HG02759 (cell line): ENCODE results near the gene MUC20.
"Not testable (repeated sequence)": the region's sequence is repeated elsewhere in the genome, so short reads cannot be mapped to it uniquely, and the experiment has no call there.

ENCODE experiments used
- ATAC-seq: cut with Tn5 transposase; IDR thresholded peaks from one replicate; pipeline ENCODE4 v1.9.1; 2021; ENCODE audit warnings: mild to moderate bottlenecking, moderate library complexity; ENCODE audit not compliant: unreplicated experiment

Gene MUC20

GRCh38 chr3:195720831-195721506 is at the start of gene MUC20:
MUC20 (plus strand) TSS chr3:195720978; CDS start chr3:195721008, 30 bp downstream.
- ATAC-seq = not testable (repeated sequence)

DNA sequence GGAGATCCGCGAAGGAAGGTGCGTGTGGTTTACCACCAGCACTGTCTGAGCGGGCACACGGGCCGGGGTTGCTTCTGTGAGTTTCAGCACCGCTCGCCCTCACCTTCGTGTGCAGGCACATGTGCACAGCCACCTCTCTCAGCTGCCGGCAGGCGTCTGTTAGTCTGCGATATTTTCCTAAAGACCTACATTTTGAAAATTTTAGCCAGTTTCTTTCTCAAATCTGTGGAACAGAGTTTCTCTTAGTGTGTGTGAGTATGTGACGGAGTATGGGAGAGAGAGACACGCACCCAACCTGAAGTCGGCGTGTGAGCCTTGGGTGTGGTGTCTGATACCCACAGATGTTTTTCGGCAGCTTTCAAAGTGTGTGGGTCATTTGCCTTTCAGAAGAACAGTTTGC is 49.5 kb upstream of the MUC20 start:
- not testable (repeated sequence) for ATAC-seq

- ATAC-seq = not testable (repeated sequence)
Observed at GRCh38 chr3:195673711-195674110, 47.1 kb upstream of the MUC20 start.

DNA sequence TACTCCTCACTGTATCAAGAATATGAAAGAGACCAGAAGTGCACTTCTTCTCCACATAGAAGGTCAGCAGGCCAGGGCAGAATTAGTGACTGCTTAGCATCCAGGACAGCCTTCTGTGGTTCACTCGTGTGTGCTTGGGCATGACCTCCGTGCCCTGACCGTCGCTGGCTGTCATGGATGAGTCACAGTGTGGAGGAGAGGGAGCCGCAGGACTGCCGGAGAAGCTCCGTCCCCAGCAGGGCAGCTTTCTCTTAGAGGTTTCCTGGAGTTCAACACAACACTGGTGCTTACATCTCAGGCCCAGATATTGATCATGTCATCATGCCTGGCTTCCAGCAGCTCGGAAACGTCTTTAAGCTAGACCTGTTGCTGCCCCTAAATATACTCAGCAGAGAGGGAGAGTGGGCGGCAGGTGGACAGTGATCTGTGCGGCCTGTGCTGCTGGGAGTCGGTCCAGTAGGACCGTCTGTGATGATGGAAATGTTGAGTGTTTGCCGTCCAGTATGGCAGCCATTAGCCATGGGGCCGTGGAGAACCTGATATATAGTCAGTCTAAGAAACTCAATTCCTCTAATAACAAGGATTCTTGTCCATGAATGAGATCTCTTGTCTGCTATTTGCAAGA is 42.3 kb upstream of the MUC20 start:
- not testable (repeated sequence) for ATAC-seq

DNA sequence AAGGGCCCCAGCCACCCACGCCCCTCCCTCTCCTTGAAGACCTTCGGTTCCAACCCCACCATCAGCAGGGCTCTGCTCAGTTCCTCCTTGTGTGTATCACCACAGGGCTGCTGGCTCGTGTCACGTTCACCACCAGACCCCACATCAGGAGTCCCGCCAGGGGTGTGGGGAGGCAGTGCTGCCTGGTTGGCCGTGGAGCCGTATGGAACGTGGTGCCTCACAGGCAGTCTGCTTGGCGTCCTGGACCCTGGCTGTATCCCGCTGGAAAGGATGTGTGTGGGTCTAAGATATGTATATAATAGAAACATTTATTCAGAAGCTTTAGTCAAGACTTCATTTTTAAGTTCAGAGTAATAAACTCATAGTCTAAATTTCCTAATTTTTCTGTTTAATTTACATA is 40.1 kb upstream of the MUC20 start:
- ATAC-seq = not testable (repeated sequence)

- not testable (repeated sequence) for ATAC-seq
Observed at GRCh38 chr3:195681458-195682103, 39.2 kb upstream of the MUC20 start.

- ATAC-seq = not testable (repeated sequence)
Observed at GRCh38 chr3:195682104-195682742, 38.6 kb upstream of the MUC20 start.

GRCh38 chr3:195683722-195684526 is 36.9 kb upstream of the MUC20 start:
- not testable (repeated sequence) for ATAC-seq

DNA sequence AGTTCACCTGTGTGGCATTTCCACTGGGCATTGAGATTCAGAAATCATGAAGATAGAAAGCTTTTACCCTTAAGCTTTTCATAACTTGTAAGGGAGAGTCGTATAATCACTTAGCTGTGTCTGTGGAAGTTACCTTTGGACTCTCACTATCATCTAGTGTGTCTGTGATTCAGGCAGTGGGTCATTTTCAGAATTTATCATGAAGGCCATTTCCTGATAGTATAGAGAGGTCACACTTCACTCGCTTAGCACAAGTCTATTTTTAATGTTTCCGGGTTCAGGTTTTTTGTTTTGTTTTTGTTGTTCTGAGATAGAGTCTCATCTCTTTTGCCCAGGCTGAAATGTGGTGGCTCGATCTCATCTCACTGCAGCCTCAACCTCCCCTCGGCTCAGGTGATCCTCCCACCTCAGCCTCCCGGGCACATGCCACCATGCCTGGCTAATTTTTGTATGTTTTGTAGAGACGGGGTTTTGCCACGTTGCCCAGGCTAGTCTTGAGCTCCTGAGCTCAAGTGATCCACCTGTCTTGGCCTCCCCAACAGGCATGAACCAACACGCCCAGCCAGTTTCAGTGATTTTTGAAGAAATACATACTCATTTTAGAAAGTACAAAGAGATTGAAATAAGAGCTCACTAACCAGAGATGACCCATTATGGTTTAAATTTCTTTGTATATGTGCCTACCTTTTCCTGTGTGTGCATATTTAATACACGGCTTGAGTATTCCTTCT is 36.1 kb upstream of the MUC20 start:
- ATAC-seq = not testable (repeated sequence)

DNA sequence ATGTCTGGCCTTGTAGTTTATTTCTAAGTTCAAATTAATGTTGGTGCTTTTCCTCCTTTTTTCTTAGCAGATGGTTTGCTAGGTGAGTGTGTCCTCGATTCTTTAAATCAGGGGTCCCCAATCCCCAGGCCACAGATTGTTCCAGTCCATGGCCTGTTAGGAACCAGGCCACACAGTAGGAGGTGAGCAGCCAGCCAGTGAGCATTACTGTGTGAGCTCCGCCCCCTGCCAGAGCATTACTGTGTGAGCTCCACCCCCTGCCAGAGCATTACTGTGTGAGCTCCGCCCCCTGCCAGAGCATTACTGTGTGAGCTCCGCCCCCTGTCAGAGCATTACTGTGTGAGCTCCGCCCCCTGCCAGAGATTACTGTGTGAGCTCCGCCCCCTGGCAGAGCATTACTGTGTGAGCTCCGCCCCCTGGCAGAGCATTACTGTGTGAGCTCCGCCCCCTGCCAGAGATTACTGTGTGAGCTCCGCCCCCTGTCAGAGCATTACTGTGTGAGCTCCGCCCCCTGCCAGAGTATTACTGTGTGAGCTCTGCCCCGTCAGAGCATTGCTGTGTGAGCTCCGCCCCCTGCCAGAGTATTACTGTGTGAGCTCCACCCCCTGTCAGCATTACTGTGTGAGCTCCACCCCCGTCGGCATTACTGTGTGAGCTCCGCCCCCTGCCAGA is 34.1 kb upstream of the MUC20 start:
- not testable (repeated sequence) for ATAC-seq

DNA sequence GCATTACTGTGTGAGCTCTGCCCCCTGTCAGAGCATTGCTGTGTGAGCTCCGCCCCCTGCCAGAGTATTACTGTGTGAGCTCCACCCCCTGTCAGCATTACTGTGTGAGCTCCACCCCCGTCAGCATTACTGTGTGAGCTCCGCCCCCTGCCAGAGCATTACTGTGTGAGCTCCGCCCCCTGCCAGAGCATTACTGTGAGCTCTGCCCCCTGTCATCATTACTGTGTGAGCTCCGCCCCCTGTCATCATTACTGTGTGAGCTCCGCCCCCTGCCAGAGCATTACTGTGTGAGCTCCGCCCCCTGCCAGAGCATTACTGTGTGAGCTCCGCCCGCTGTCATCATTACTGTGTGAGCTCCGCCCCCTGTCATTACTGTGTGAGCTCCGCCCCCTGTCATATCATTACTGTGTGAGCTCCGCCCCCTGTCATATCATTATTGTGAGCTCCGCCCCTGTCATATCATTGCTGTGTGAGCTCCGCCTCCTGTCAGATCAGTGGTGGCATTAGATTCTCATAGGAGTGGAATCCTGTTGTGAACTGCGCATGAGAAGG is 33.5 kb upstream of the MUC20 start:
- not testable (repeated sequence) for ATAC-seq

GRCh38 chr3:195688471-195689183 is 32.2 kb upstream of the MUC20 start:
- not testable (repeated sequence) for ATAC-seq

GRCh38 chr3:195689184-195690070 is 31.4 kb upstream of the MUC20 start:
- ATAC-seq = not testable (repeated sequence)

DNA sequence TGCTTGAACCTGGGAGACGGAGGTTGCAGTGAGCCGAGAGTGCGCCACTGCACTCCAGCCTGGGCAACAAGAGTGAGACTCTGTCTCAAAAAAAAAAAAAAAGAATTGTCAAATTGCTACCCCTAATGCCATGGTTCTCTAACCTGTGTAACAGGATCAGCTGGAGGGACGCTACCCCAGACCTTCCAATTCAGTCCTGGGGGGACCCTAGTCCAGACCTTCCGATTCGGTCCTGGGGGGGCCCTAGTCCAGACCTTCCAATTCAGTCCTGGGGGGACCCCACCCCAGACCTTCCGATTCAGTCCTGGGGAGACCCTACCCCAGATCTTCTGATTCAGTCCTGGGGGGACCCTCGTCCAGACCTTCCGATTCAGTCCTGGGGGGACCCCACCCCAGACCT is 29.8 kb upstream of the MUC20 start:
- no peak for ATAC-seq

DNA sequence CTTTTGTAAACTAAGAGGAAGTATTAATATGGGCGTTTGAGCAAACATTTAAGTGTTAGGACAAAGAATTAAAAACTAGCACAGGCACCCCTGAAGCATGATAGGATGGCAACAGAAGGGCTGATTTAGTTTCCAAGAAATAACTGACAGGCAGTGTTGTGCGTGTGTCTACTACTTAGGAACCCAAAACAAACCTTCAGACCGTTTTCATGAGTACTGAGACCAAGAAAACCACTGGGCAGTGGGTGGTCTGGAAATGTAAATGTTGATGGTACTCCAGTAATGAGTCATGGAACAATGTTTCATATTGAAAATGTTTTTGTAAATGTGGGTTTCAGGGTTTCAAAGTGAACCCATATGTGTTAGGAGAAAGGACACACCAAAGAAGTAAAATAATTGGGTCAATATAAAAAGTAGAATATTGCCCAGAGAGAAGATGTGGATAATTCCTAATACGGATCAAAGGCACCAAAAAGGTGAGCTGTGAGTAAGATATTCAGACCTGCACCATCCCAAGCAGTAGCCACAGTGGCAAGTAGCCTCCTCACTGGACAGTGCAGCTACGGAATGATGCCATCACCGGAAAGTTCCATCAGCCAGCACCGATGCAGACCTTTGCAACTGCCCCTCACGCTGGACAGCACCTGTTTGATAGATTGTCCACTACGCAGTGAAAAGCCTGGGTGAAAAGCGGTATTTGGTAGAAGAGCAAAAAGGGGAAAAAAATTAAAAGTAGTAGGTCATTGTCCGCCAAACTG is 29.0 kb upstream of the MUC20 start:
- not testable (repeated sequence) for ATAC-seq

DNA sequence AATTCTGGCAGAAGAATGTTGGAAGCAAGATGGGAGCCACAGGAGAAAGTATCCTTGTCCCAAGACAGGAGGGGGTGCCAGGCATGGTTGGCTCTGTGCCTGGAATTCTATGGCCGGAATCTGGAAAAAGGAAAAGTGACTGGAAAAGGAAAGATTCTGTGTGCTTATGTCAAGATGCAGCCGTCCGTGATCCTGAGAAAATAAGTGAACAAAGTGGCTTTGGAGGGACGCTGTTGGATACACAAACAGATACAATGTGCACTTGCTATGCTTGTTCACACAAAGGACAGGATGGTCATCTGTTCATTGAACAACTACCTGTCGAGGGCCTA is 28.5 kb upstream of the MUC20 start:
- ATAC-seq = no peak
